DMS114 treated with DMSO at 0.1 percent for 48 hours (cell line): ENCODE results near the gene TRIM34.
"Not testable (repeated sequence)": the region's sequence is repeated elsewhere in the genome, so short reads cannot be mapped to it uniquely, and the experiment has no call there.

Experiments
- DNase-seq: peaks from one replicate; lab custom pipeline; 2025; ENCODE audit not compliant: unreplicated experiment; lab: John Stamatoyannopoulos, UW

The TRIM34 gene

GRCh38 chr11:5683620-5684019 is 58.8 kb downstream of the TRIM34 start:
- not testable (repeated sequence) for DNase-seq

GRCh38 chr11:5684036-5684645 is 59.3 kb downstream of the TRIM34 start:
- DNase-seq = no peak

GRCh38 chr11:5684646-5685362 is 60.0 kb downstream of the TRIM34 start, which contains the start of gene TRIM5:
Gene TRIM5 (minus strand): TSS chr11:5685074. CDS start chr11:5680177, 4,897 bp downstream.
- peak; percentile 49 for DNase-seq

- no peak for DNase-seq
Observed at GRCh38 chr11:5686426-5686825, 61.6 kb downstream of the TRIM34 start.

- DNase-seq = no peak
Observed at GRCh38 chr11:5688482-5688881, 63.7 kb downstream of the TRIM34 start.

- DNase-seq = no peak
Observed at GRCh38 chr11:5689551-5689983, 64.8 kb downstream of the TRIM34 start, which contains the start of gene TRIM22. Gene TRIM22 (plus strand): TSS chr11:5689790. CDS start chr11:5696233, 6,443 bp downstream.

- DNase-seq = no peak
Observed at GRCh38 chr11:5690216-5690615, 65.4 kb downstream of the TRIM34 start.

- DNase-seq = no peak
Observed at GRCh38 chr11:5690736-5691135, 65.9 kb downstream of the TRIM34 start.

- DNase-seq = not testable (repeated sequence)
Observed at GRCh38 chr11:5691238-5691963, 66.6 kb downstream of the TRIM34 start.

GRCh38 chr11:5691964-5692361 is 67.2 kb downstream of the TRIM34 start:
- no peak for DNase-seq
